Measurements from ENCODE around the gene LAMB3. TPM values are rescaled to one million over a fixed set of nuclear protein-coding genes. Genes with fewer than 3 reads are reported as not detected.

LAMB3 gene
- total RNA-seq, 2 donors from 2014 or later, result 4.7 to 11.1 TPM

GRCh38 chr1:209598227-209598626 is 54.0 kb downstream of the LAMB3 start:
- no peak overlapping the region for H3K27ac ChIP-seq
- no peak for DNase-seq (ENCODE audit: low spot score)
- no peaks in the 10 kb centered on the region for H3K36me3 ChIP-seq
- no peaks in the 10 kb centered on the region for H3K4me1 ChIP-seq
- no peaks in the 10 kb centered on the region for H3K27me3 ChIP-seq
- TF ChIP-seq, protein P1, sequence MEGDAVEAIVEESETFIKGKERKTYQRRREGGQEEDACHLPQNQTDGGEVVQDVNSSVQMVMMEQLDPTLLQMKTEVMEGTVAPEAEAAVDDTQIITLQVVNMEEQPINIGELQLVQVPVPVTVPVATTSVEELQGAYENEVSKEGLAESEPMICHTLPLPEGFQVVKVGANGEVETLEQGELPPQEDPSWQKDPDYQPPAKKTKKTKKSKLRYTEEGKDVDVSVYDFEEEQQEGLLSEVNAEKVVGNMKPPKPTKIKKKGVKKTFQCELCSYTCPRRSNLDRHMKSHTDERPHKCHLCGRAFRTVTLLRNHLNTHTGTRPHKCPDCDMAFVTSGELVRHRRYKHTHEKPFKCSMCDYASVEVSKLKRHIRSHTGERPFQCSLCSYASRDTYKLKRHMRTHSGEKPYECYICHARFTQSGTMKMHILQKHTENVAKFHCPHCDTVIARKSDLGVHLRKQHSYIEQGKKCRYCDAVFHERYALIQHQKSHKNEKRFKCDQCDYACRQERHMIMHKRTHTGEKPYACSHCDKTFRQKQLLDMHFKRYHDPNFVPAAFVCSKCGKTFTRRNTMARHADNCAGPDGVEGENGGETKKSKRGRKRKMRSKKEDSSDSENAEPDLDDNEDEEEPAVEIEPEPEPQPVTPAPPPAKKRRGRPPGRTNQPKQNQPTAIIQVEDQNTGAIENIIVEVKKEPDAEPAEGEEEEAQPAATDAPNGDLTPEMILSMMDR (IDR thresholded peaks at IDR 0.05), result no peak
- no peak overlapping the region for H3K4me3 ChIP-seq
- no peaks in the 10 kb centered on the region for H3K9me3 ChIP-seq

DNA sequence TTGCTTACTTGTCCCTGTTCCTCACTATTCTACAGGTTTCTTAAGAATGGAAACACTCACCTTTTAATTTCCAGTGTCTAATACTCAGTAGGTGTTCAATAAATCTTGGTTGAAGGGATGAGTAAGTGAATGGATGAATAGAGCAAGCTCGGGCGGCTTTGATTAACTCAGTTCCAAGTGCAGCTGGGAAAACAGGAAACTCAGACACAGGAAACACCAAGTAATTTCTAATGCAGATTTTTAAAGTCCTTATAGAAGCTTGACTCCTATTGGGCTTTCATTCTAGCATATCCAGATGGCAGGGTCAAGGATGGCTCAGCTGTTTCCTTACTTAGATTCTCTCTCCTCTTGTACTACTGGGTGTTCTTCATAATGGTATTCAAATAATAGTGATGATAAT is 54.7 kb downstream of the LAMB3 start:
- no peaks in the 10 kb centered on the region for H3K9me3 ChIP-seq
- H3K36me3 ChIP-seq, result no peaks in the 10 kb centered on the region
- no peak overlapping the region for H3K27ac ChIP-seq
- H3K4me3 ChIP-seq, result no peak overlapping the region
- H3K27me3 ChIP-seq, result no peaks in the 10 kb centered on the region
- TF ChIP-seq, protein P1 (IDR thresholded peaks at IDR 0.05), result no peak
- H3K4me1 ChIP-seq, result no peaks in the 10 kb centered on the region
- no peak for DNase-seq (ENCODE audit: low spot score)

- Histone ChIP-seq H3K27me3 (no peaks in the 10 kb centered on the region), H3K36me3 (no peaks in the 10 kb centered on the region), H3K27ac (no peak overlapping the region), H3K4me3 (no peak overlapping the region), H3K4me1 (no peaks in the 10 kb centered on the region), H3K9me3 (no peaks in the 10 kb centered on the region)
- TF ChIP-seq, protein P1 (IDR thresholded peaks at IDR 0.05), result no peak
- DNase-seq (ENCODE audit: low spot score), result no peak
Observed at GRCh38 chr1:209595599-209596285, 56.5 kb downstream of the LAMB3 start.

DNA sequence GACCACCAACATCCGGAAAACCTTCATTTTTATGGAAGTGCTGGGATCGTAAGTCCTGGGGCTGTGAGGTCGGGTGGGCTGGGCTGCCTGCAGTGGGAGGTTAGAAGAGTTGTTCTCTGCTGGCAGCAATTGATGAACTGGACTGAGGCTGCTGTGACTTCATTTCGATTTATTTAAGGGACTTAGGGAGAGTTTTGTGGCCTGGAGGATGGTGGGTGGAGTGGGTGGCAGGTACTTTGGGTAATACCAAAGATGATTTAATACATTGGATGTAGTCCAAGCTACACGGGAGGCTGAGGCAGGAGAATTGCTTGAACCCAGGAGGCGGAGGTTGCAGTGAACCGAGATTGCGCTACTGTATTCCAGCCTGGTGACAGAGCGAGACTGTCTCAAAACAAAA is 57.2 kb downstream of the LAMB3 start:
- DNase-seq (ENCODE audit: low spot score), result no peak
- Histone ChIP-seq H3K9me3 (no peaks in the 10 kb centered on the region), H3K27ac (no peak overlapping the region), H3K4me3 (no peak overlapping the region), H3K36me3 (no peaks in the 10 kb centered on the region), H3K27me3 (no peaks in the 10 kb centered on the region), H3K4me1 (no peaks in the 10 kb centered on the region)
- TF ChIP-seq, protein P1 (IDR thresholded peaks at IDR 0.05), result no peak

DNA sequence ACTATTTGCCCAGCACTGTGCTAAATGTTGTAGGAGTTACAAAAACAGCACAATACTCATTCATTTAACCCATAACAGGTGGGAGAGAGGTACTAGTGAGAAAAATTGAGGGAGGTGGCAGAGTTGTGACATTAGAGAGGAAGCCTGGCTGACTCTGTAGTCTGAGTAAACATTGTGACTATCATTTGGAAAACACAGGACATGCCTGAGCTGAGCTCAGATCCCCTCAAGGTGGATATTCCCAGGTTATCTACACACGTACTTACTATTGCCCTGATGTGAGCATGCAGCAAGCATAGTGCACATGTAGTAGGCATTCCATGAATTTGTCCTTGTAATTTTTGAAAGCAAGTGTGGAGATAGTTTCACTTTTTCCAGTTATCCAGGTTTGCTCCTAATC is 57.8 kb downstream of the LAMB3 start:
- TF ChIP-seq, protein P1 (IDR thresholded peaks at IDR 0.05), result no peak

DNA sequence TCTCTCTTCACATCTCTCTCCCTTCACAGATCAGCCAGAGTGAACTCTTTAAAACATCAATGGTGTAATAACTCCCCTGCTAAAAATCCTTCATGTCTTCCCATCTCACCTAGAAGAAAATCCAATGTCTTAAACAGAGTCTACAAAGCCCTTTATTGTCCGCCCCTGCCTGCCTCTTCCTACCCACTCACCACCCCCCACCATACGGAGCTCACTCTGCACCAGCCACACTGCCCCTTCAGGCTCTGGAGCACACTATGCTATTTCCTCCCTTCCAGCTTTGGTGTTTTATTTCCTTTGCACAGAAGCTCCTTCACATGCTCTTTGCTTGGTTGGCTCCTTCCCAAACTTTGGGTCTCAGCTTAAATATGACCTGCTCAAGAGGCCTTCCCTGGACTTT is 58.5 kb downstream of the LAMB3 start:
- no peaks in the 10 kb centered on the region for H3K36me3 ChIP-seq
- no peak for DNase-seq (ENCODE audit: low spot score)
- TF ChIP-seq, protein P1 (IDR thresholded peaks at IDR 0.05), result no peak
- no peaks in the 10 kb centered on the region for H3K27me3 ChIP-seq
- no peak overlapping the region for H3K27ac ChIP-seq
- no peaks in the 10 kb centered on the region for H3K9me3 ChIP-seq
- H3K4me1 ChIP-seq, result no peaks in the 10 kb centered on the region
- no peak overlapping the region for H3K4me3 ChIP-seq

More for the DNA sequence above, 57.8 kb downstream of the LAMB3 start:
- DNase-seq (ENCODE audit: low spot score), result no peak
- Histone ChIP-seq H3K36me3 (no peaks in the 10 kb centered on the region), H3K4me1 (no peaks in the 10 kb centered on the region), H3K4me3 (no peak overlapping the region), H3K27me3 (no peaks in the 10 kb centered on the region), H3K9me3 (no peaks in the 10 kb centered on the region), H3K27ac (no peak overlapping the region)

Data from right atrium auricular region (tissue), 2 donors.